Stimulated activated naive CD8-positive, alpha-beta T cell treated with anti-CD3 and anti-CD28 coated beads, Interleukin-15, amount 100 ng/mL, for 72 hours (primary cell): Measurements from ENCODE around the gene TUB.

Experiments
- ATAC-seq: fragments of 150-1000 bp; cut with Tn5 transposase; 2 replicates; pipeline ENCODE4 v1.10.0; 2021; ENCODE audit warnings: mild to moderate bottlenecking, moderate library complexity
- DNase-seq, 2 donors: peaks; one replicate each; pipeline ENCODE4 v3.0.0; 2021 to 2022
- H3K27ac Mint-ChIP-seq, 2 donors: one replicate each; pipeline ENCODE4 v1.8.0; 2022; ENCODE audit warnings: mild to moderate bottlenecking in 2 of 2, mixed read lengths in 2 of 2, moderate library complexity in 2 of 2
- H3K27me3 Mint-ChIP-seq: one replicate; pipeline ENCODE4 v1.8.0; 2022; ENCODE audit warnings: mixed read lengths
- H3K4me1 Mint-ChIP-seq: one replicate; pipeline ENCODE4 v1.8.0; 2022; ENCODE audit warnings: mild to moderate bottlenecking, mixed read lengths
- H3K4me3 Mint-ChIP-seq, 2 donors: one replicate each; pipeline ENCODE4 v1.8.0; 2022; ENCODE audit warnings: mild to moderate bottlenecking in 2 of 2, mixed read lengths in 2 of 2, moderate library complexity in 1 of 2
- H3K9me3 Mint-ChIP-seq, 2 donors: one replicate each; pipeline ENCODE4 v1.8.0; 2022; ENCODE audit warnings: mixed read lengths in 2 of 2

Gene TUB

GRCh38 chr11:8060801-8061554, 20.0 kb upstream of the TUB start:
- Mint-ChIP-seq H3K27me3 (peaks cover 6% of the 10 kb centered on the region), H3K4me1 (peaks cover 10% of the 10 kb centered on the region), H3K4me3 (no peak overlapping the region), H3K9me3 (no peaks in the 10 kb centered on the region), H3K27ac (no peak overlapping the region)
- ATAC-seq (peak; percentile 30), DNase-seq (peak in 1 of 2 donors; percentile 6)

DNA sequence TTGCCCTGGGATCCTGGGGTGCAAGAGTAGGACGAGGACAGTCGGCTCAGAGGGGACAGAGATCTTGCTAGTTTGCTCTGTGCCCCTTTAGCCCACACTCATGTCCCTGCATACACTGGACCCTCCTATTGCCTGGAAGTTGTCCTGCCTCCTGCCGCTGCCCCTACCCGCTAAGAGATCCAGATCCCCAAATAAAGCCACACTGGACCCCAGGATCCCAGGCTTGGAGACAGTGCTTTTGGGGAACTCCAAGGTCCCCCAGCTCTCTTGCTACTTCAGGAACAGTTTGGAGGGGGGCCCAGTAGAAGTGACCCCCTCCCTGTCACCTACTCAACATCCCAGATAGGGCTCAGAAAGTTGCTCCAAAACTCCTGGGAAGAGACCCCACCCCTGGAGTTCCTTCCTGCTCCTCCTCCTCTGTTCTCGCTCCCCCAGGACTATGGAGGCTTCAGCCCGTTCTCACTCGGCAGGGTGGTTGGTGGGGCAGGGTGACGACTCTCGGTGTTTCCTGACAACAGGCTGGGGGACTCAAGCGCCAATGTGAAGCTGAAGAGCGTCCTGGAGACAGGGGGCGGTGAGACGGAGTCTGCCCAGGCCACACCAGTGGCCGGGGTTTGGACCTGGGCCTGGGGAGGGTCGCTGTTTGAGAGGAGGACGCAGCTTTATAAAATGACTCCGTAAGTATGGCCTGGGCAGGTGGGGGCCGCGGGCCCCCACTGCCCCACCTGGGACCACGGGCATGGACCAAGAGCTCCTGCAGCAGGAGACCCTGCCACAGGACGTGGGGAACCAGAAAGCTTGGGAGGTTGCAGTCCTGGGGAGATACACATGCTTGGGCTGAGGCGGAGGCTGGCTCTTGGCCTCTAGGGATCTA, 19.2 kb upstream of the TUB start:
- ATAC-seq, result no peak
- peaks cover 13% of the 10 kb centered on the region for H3K27me3 Mint-ChIP-seq
- no peak overlapping the region for H3K4me3 Mint-ChIP-seq
- H3K27ac Mint-ChIP-seq, result no peak overlapping the region
- peaks cover 2% of the 10 kb centered on the region for H3K4me1 Mint-ChIP-seq
- no peaks in the 10 kb centered on the region for H3K9me3 Mint-ChIP-seq
- DNase-seq, result peak in 1 of 2 donors; percentile 1

- no peak for ATAC-seq
- H3K27ac Mint-ChIP-seq, result no peak overlapping the region
- H3K27me3 Mint-ChIP-seq, result peaks cover 23% of the 10 kb centered on the region
- no peak overlapping the region for H3K4me3 Mint-ChIP-seq
- H3K9me3 Mint-ChIP-seq, result no peaks in the 10 kb centered on the region
- DNase-seq, result no peak
- no peaks in the 10 kb centered on the region for H3K4me1 Mint-ChIP-seq
Measured at GRCh38 chr11:8062781-8063257, 18.2 kb upstream of the TUB start.

DNA sequence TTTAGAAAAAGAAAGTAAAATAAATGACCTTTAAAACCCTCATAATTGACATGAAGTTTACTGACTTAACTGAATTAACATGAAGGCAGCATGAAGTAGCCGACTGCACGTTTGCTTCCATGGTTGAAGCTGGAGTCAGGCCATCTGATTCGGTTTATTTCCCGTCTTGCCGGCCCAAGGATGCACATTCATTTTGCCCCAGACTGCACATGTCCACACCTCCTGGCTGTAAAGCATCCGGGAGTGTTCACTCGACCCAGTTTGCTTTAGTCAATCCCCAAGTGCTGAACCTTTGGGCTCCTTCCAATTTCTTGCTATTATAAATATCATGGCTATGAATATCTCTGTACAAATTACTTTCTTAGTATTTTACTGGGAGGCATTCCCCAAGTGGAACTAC, 17.7 kb upstream of the TUB start:
- ATAC-seq (no peak), DNase-seq (peak in 1 of 2 donors; percentile 1)
- H3K27me3 Mint-ChIP-seq, result peaks cover 28% of the 10 kb centered on the region
- H3K27ac Mint-ChIP-seq, result no peak overlapping the region
- H3K9me3 Mint-ChIP-seq, result no peaks in the 10 kb centered on the region
- no peak overlapping the region for H3K4me3 Mint-ChIP-seq
- H3K4me1 Mint-ChIP-seq, result no peaks in the 10 kb centered on the region

- Mint-ChIP-seq H3K27me3 (peaks cover 34% of the 10 kb centered on the region), H3K4me1 (no peaks in the 10 kb centered on the region), H3K4me3 (no peak overlapping the region), H3K9me3 (no peaks in the 10 kb centered on the region), H3K27ac (no peak overlapping the region)
- peak in 1 of 2 donors; percentile 4 for DNase-seq
- ATAC-seq, result no peak
Measured at GRCh38 chr11:8065031-8065430, 16.0 kb upstream of the TUB start.

- H3K9me3 Mint-ChIP-seq, result no peaks in the 10 kb centered on the region
- H3K27ac Mint-ChIP-seq, result no peak overlapping the region
- DNase-seq (peak in 1 of 2 donors; percentile 5), ATAC-seq (peak; percentile 20)
- H3K4me3 Mint-ChIP-seq, result no peak overlapping the region
- H3K4me1 Mint-ChIP-seq, result no peaks in the 10 kb centered on the region
- H3K27me3 Mint-ChIP-seq, result peaks cover 36% of the 10 kb centered on the region
Measured at GRCh38 chr11:8066036-8066910, 14.7 kb upstream of the TUB start.

GRCh38 chr11:8066911-8067455, 14.0 kb upstream of the TUB start:
- Mint-ChIP-seq H3K27ac (no peak overlapping the region), H3K4me3 (no peak overlapping the region), H3K9me3 (no peaks in the 10 kb centered on the region), H3K4me1 (no peaks in the 10 kb centered on the region), H3K27me3 (peaks cover 43% of the 10 kb centered on the region)
- no peak for ATAC-seq
- DNase-seq, result peak in 1 of 2 donors; percentile 5

GRCh38 chr11:8067567-8067928, 13.5 kb upstream of the TUB start:
- H3K4me1 Mint-ChIP-seq, result no peaks in the 10 kb centered on the region
- no peaks in the 10 kb centered on the region for H3K9me3 Mint-ChIP-seq
- peaks cover 47% of the 10 kb centered on the region for H3K27me3 Mint-ChIP-seq
- no peak overlapping the region for H3K4me3 Mint-ChIP-seq
- DNase-seq (no peak), ATAC-seq (no peak)
- no peak overlapping the region for H3K27ac Mint-ChIP-seq

DNA sequence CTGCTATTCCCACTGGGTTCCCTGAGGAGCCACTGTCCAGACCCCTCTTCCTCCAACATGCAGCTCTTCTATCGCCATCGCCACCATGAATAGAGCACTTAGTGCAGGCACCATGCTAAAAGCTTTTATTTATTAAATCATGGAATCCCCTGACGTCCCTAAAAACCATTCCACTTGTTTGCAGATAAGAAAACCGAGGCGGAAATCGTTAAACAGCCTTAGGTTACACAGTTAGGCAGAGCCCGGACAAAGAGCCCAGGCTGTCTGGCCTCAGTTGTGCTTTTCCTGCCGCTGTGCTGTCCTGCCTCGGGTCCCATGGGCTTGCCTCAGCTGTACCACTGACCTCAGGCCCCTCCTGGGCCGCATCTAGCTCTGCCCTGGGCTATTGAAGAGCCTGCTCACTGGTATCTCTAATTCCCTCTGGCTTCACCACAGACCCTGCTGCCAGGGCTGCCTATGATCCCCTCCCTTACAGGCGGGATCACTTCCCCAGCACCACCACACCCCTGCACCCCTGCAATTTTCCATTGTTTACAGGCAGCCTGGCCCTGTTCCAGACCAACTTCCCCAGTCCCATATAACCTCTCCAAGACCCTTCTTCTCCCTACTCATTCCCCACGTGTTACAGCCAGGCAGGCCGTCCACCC, 13.0 kb upstream of the TUB start:
- H3K27ac Mint-ChIP-seq, result peak overlapping the region in 1 of 2 donors; percentile 3
- H3K4me1 Mint-ChIP-seq, result no peaks in the 10 kb centered on the region
- peaks cover 47% of the 10 kb centered on the region for H3K27me3 Mint-ChIP-seq
- DNase-seq (no peak), ATAC-seq (no peak)
- H3K9me3 Mint-ChIP-seq, result no peaks in the 10 kb centered on the region
- H3K4me3 Mint-ChIP-seq, result no peak overlapping the region

DNA sequence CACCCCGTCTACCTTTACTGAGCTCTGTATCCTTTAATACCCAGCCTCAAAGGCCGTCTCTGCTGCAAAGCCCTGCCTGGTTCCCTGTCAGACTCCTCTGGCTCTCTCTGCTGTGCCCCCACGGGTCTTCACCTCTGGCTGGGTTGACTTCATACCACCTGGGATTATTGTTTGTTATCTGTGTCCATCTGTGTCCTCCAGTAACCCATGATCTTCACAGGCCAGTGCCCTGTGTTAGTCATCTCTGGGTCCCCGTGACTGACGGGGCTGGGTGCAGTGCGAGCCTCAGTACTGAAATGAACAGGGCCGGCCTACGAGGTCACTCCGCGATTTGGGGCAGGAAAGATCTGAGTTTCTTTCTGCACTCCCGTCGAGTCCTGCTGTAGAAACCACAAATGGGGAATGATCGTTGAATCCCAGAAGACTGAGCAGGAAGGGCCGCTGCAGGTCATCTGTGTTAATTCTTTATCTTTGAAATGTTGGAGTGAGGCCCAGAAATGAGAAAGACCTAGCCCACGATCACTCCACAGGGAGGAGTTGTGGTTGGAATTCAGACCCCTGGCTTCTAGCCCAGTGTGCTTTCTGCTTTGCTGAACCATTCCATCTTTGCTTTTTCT, 12.3 kb upstream of the TUB start:
- ATAC-seq (no peak), DNase-seq (no peak)
- no peaks in the 10 kb centered on the region for H3K4me1 Mint-ChIP-seq
- H3K9me3 Mint-ChIP-seq, result no peaks in the 10 kb centered on the region
- no peak overlapping the region for H3K4me3 Mint-ChIP-seq
- no peak overlapping the region for H3K27ac Mint-ChIP-seq
- peaks cover 54% of the 10 kb centered on the region for H3K27me3 Mint-ChIP-seq

DNA sequence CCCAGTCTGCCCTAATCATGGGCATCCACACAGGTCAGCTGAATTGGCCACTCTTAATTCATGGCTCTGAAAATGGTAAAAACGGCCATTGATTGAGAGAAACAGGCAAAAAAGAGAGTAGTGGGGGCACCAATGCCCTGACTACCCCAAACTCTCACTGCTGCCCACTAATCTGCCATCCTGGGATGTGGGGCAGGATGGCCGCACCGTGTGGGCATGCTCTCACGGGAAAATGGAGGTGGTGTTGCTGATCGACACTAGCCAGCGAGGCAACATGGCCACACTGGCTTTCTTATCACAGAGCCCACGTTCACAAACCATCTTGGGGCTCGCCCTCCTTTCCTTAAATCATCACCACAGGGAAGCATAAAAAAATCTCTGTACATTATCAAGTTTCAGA, 11.2 kb upstream of the TUB start:
- no peak overlapping the region for H3K27ac Mint-ChIP-seq
- H3K4me1 Mint-ChIP-seq, result no peaks in the 10 kb centered on the region
- DNase-seq (no peak), ATAC-seq (no peak)
- no peaks in the 10 kb centered on the region for H3K9me3 Mint-ChIP-seq
- H3K4me3 Mint-ChIP-seq, result no peak overlapping the region
- peaks cover 60% of the 10 kb centered on the region for H3K27me3 Mint-ChIP-seq

DNA sequence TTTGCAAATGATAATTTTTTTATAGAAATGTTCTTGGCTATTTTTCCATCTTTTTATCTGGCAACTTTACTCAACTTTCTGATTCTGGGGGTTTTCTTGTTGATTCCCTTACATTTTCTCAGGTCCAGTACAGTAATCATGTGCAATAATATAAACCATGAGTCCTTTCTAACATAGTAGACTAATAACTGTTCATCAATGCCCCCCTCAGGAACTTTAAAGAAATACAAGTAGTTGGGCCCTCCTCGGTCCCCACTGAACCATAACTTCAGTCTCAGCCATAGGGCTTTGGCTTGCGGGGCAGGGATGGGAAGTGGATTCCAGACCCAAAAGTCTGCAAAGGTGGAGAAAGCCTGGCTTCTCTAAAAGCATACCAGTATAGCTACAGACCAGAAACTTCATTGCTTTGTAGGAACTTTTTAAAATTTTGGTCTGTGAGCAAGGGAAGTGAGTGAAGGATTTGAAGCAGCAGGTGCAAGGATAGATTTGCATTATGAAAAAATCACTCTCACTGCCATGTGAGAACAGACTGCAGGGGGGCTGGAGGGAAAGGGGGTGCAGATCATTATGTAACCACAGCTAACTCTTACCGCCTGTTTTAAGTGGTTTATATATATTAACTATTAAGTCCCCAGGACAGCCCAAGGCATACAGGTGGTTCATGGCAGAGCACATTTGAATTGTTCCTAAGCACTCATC, 10.4 kb upstream of the TUB start:
- no peak overlapping the region for H3K27ac Mint-ChIP-seq
- H3K27me3 Mint-ChIP-seq, result peaks cover 59% of the 10 kb centered on the region
- no peaks in the 10 kb centered on the region for H3K9me3 Mint-ChIP-seq
- H3K4me1 Mint-ChIP-seq, result no peaks in the 10 kb centered on the region
- no peak overlapping the region for H3K4me3 Mint-ChIP-seq
- DNase-seq (no peak), ATAC-seq (no peak)

GRCh38 chr11:8071616-8072581, 9.1 kb upstream of the TUB start:
- ATAC-seq (peak; percentile 31), DNase-seq (no peak)
- Mint-ChIP-seq H3K27me3 (peaks cover 60% of the 10 kb centered on the region), H3K27ac (no peak overlapping the region), H3K4me3 (no peak overlapping the region), H3K9me3 (no peaks in the 10 kb centered on the region), H3K4me1 (no peaks in the 10 kb centered on the region)
